Measurements from ENCODE around the gene SPA17. TPM values are rescaled to one million over a fixed set of nuclear protein-coding genes. Genes with fewer than 3 reads are reported as not detected.

The SPA17 gene
- total and polyA plus RNA-seq, 4 experiments from 2014 or later, result 0.55 to 0.81 (median 0.68) TPM

DNA sequence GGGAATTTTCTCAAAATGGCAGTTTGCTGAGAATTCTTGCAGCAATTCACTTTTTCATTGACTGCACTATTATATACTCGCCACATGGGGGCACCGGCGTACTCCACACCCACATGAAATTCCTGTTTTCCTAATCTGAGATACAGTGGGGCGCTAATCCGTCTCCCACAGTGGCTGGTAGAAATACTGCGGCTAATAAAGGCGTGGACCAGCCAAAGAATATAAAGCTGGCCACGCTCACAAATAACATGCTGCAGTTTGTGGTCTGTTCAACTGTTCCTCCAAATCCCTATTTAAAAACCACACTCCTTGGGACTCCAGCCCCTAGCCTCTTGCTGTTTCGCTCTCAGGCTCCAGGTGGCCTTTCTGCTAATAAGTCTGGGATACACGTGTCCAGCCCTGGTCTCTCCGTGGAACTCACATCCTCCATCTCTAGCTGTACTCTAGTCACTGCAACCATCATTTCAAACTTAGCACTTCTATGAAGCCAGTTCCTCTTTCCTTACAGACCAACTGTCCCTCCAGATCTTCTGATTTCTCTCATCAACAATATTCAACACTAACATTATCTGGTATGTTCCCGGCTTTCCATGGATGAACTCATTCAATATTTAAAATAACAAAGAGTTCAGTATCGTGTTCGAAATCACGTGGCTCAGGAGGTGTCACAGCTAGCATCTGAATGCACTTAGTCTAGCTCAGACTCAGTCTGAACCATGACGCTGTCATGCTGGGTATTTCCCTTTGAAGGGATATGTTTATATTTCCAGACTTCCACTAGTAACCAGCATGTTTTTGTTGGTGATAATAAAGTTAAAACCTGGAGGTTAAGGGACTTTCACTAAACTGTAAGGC, 29.1 kb upstream of the SPA17 start:
- no peak overlapping the region for H3K4me3 Mint-ChIP-seq
- Histone ChIP-seq H3K36me3 (ENCODE audit: insufficient read depth, low read length) (no peaks in the 10 kb centered on the region), H3K4me1 (ENCODE audit: insufficient read depth, low read length) (peaks cover 4% of the 10 kb centered on the region), H3K4me3 (ENCODE audit: low read length in 2 of 2) (no peak overlapping the region), H3K27me3 (ENCODE audit: insufficient read depth, low read length) (no peaks in the 10 kb centered on the region), H3K9me3 (ENCODE audit: control insufficient read depth in 1 of 2, low read length in 2 of 2) (no peaks in the 10 kb centered on the region), H3K27ac (ENCODE audit: low read depth, low read length) (no peak overlapping the region)
- H3K27ac Mint-ChIP-seq, result no peak overlapping the region
- DNase-seq, result peak in 4 of 5 donors; percentile 25 to 36 (median 31)
- peaks cover 1 to 6% of the 10 kb centered on the region in 2 donors for H3K36me3 Mint-ChIP-seq
- POLR2A ChIA-PET (ENCODE audit: partially characterized antibody), result no interaction called here
- no peaks in the 10 kb centered on the region for H3K9me3 Mint-ChIP-seq
- no peaks in the 10 kb centered on the region for H3K27me3 Mint-ChIP-seq
- CTCF ChIA-PET (ENCODE audit: partially characterized antibody), result interaction anchor here (0.6 to 4.5 kb wide), 22 partner anchors 10 to 910 kb away, joined by 3 to 31 read pairs (median 4); partner anchors contain the start of gene TBRG1
- intact Hi-C loops (cut with micrococcal nuclease), result loop anchor here (1.0 kb wide), 4 partner anchors 25 to 223 kb away; no protein-coding TSS in a partner anchor
- peaks cover 0 to 4% (median under 1%) of the 10 kb centered on the region in 4 donors for H3K4me1 Mint-ChIP-seq

DNA sequence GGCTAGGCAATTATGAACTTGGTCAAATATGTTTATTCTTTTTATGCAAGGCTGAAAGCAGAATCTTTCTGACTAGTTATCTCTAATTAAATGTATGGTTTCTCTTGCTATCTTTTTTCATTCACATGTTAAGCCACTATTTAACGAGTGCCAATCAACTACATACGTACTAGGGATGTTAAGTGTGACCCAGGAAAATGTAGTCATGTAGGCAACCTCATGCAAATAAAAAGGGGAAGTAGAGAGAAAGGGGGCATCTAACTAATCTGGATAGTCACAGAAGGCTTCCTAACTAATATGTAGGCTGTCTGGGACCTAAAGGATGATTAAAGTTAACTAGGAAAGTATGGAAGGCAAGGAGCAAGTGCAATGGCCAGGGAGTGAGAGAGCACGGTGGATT, 27.6 kb upstream of the SPA17 start:
- no peak overlapping the region for H3K4me3 Mint-ChIP-seq
- DNase-seq, result no peak
- Histone ChIP-seq H3K9me3 (ENCODE audit: control insufficient read depth in 1 of 2, low read length in 2 of 2) (no peaks in the 10 kb centered on the region), H3K4me3 (ENCODE audit: low read length in 2 of 2) (no peak overlapping the region), H3K4me1 (ENCODE audit: insufficient read depth, low read length) (peaks cover 4% of the 10 kb centered on the region), H3K27me3 (ENCODE audit: insufficient read depth, low read length) (no peaks in the 10 kb centered on the region), H3K27ac (ENCODE audit: low read depth, low read length) (no peak overlapping the region), H3K36me3 (ENCODE audit: insufficient read depth, low read length) (no peaks in the 10 kb centered on the region)
- ChIA-PET POLR2A (ENCODE audit: partially characterized antibody) (no interaction called here), CTCF (ENCODE audit: partially characterized antibody) (interaction anchor here (0.9 to 4.5 kb wide), 4 partner anchors 118 to 190 kb away, joined by 3 to 31 read pairs (median 6); no protein-coding TSS in a partner anchor)
- peak overlapping the region in 1 of 7 donors; percentile 68 for H3K27ac Mint-ChIP-seq
- intact Hi-C loops (cut with micrococcal nuclease), result no loop called here
- peaks cover 0 to 4% (median under 1%) of the 10 kb centered on the region in 4 donors for H3K4me1 Mint-ChIP-seq
- peaks cover 1 to 7% of the 10 kb centered on the region in 2 donors for H3K36me3 Mint-ChIP-seq
- H3K9me3 Mint-ChIP-seq, result no peaks in the 10 kb centered on the region
- H3K27me3 Mint-ChIP-seq, result no peaks in the 10 kb centered on the region

DNA sequence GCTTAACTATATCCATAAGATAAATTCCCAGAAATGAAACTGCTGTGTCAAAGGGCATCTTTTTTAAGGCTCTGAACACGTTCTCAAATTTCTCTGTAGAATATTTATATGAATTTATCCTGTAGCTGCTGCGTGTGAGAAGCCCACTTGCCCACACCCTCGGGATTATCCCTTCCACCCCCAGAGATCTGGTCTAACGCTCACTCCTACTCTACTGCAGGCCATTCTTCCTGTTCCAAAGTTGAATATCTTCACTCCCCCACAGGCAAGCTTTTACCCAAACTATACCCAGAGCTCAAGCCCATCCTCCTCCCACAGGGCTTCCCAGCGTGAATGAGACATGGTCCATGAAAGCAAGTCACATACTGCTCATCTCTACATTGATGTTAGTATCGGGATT, 25.1 kb upstream of the SPA17 start:
- no peaks in the 10 kb centered on the region for H3K36me3 ChIP-seq (ENCODE audit: insufficient read depth, low read length)
- H3K4me1 ChIP-seq (ENCODE audit: insufficient read depth, low read length), result peaks cover 4% of the 10 kb centered on the region
- peaks cover 0 to 4% (median under 1%) of the 10 kb centered on the region in 4 donors for H3K4me1 Mint-ChIP-seq
- H3K27me3 ChIP-seq (ENCODE audit: insufficient read depth, low read length), result no peaks in the 10 kb centered on the region
- H3K4me3 ChIP-seq (ENCODE audit: low read length in 2 of 2), result no peak overlapping the region
- no peak overlapping the region for H3K4me3 Mint-ChIP-seq
- no peaks in the 10 kb centered on the region for H3K9me3 Mint-ChIP-seq
- H3K27ac Mint-ChIP-seq, result peak overlapping the region in 1 of 7 donors; percentile 31
- no peaks in the 10 kb centered on the region for H3K27me3 Mint-ChIP-seq
- no peak for DNase-seq
- no peaks in the 10 kb centered on the region for H3K9me3 ChIP-seq (ENCODE audit: control insufficient read depth in 1 of 2, low read length in 2 of 2)
- H3K36me3 Mint-ChIP-seq, result peaks cover 6 to 23% of the 10 kb centered on the region in 2 donors
- intact Hi-C loops (cut with micrococcal nuclease), result no loop called here
- CTCF ChIA-PET (ENCODE audit: partially characterized antibody), result interaction anchor here (1.0 to 3.1 kb wide), 3 partner anchors 13 to 188 kb away, joined by 3 to 9 read pairs (median 7); no protein-coding TSS in a partner anchor
- POLR2A ChIA-PET (ENCODE audit: partially characterized antibody), result no interaction called here
- H3K27ac ChIP-seq (ENCODE audit: low read depth, low read length), result no peak overlapping the region

DNA sequence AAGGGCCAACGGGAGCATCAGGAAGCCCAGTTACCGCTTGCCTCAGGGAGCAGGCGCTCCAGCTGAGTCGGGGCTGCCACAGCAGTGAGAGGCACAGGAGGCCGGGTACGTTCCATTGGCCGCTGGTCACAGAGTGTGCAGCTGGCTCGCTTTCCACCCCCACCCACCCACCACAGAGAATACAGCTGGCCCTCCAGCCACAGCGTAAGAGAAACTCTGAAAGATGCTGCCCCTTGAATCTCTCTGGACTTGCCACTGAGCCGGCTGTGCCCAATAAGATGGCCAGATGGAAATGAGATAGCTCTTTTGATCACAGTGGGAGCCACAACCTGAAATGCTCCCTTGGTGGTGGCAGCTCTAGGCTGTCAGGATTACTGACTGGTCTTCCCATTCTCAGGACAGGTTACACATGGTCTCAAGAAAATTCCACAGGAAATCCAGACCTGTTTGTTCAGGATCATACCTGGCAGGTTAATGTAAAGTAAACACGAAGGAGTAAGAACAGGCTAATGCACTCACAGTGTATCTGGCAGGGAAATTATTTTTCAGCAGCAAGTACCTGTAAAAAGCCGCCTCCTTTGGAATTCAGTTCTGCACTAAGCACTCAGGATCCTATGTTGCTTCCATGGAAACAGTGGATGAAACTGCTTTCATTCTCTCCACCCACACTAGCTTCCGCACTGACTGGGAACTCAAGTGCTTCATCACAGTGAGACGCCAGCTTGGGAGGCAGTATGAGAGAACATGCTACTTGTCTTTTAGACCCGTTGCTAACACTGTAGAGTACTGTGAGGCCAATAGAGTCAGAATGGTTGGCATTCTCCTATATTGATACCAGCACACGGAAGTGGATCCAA, 16.7 kb upstream of the SPA17 start:
- Mint-ChIP-seq H3K4me3 (no peak overlapping the region), H3K27ac (no peak overlapping the region), H3K27me3 (no peaks in the 10 kb centered on the region), H3K9me3 (no peaks in the 10 kb centered on the region), H3K36me3 (peaks cover 9 to 26% of the 10 kb centered on the region in 2 donors), H3K4me1 (no peaks in the 10 kb centered on the region)
- DNase-seq, result no peak
- Histone ChIP-seq H3K4me1 (ENCODE audit: insufficient read depth, low read length) (no peaks in the 10 kb centered on the region), H3K27me3 (ENCODE audit: insufficient read depth, low read length) (no peaks in the 10 kb centered on the region), H3K36me3 (ENCODE audit: insufficient read depth, low read length) (no peaks in the 10 kb centered on the region), H3K27ac (ENCODE audit: low read depth, low read length) (no peak overlapping the region), H3K9me3 (ENCODE audit: control insufficient read depth in 1 of 2, low read length in 2 of 2) (no peaks in the 10 kb centered on the region), H3K4me3 (ENCODE audit: low read length in 2 of 2) (no peak overlapping the region)
- POLR2A ChIA-PET (ENCODE audit: partially characterized antibody), result no interaction called here
- CTCF ChIA-PET (ENCODE audit: partially characterized antibody), result no interaction called here
- intact Hi-C loops (cut with micrococcal nuclease), result no loop called here

DNA sequence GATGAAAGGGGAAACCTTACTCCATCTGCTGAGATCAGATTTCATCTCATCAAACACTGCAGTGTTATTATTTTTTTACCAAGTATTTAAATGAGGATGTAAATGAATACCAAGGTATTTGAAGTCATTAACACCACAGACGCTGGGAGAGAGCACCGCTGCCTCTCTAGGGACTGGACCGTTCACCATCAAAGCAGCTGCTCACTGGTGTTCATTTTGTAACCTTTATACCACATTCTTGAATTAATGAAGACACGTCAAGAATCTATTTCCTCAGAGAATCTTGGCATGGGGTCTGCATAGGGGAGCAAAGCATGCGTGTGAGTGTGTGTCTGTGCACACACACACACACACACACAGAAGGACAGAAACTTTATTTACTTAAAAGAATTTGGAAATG, 15.8 kb upstream of the SPA17 start:
- Mint-ChIP-seq H3K4me1 (no peaks in the 10 kb centered on the region), H3K27me3 (no peaks in the 10 kb centered on the region), H3K27ac (no peak overlapping the region), H3K36me3 (peaks cover 7 to 21% of the 10 kb centered on the region in 2 donors), H3K4me3 (no peak overlapping the region), H3K9me3 (no peaks in the 10 kb centered on the region)
- no peaks in the 10 kb centered on the region for H3K36me3 ChIP-seq (ENCODE audit: insufficient read depth, low read length)
- H3K27ac ChIP-seq (ENCODE audit: low read depth, low read length), result no peak overlapping the region
- no peak for DNase-seq
- ChIA-PET POLR2A (ENCODE audit: partially characterized antibody) (no interaction called here), CTCF (ENCODE audit: partially characterized antibody) (no interaction called here)
- H3K4me3 ChIP-seq (ENCODE audit: low read length in 2 of 2), result no peak overlapping the region
- no peaks in the 10 kb centered on the region for H3K4me1 ChIP-seq (ENCODE audit: insufficient read depth, low read length)
- no peaks in the 10 kb centered on the region for H3K9me3 ChIP-seq (ENCODE audit: control insufficient read depth in 1 of 2, low read length in 2 of 2)
- intact Hi-C loops (cut with micrococcal nuclease), result no loop called here
- no peaks in the 10 kb centered on the region for H3K27me3 ChIP-seq (ENCODE audit: insufficient read depth, low read length)

DNA sequence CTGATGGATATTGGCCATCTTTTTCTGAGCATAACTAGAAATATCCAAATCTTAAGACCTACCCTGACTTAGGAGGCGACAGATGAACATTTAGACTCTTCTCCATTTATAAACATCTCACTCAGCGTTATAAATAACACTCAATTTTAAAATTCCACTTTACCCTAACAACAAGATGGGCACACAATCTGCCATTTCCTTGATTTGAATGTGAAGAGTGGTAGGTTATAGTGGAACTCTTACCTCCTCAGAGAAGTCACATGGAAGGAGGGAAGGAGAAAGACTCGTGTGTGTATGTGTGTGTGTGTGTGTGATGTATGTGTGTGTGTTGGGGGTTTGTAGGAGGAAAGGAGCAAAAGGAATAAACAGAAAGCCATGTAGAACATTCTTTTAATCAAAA, 15.2 kb upstream of the SPA17 start:
- Mint-ChIP-seq H3K9me3 (no peaks in the 10 kb centered on the region), H3K4me3 (no peak overlapping the region), H3K36me3 (peaks cover 5 to 16% of the 10 kb centered on the region in 2 donors), H3K27me3 (no peaks in the 10 kb centered on the region), H3K4me1 (no peaks in the 10 kb centered on the region), H3K27ac (peak overlapping the region in 1 of 7 donors; percentile 2)
- Histone ChIP-seq H3K4me3 (ENCODE audit: low read length in 2 of 2) (no peak overlapping the region), H3K36me3 (ENCODE audit: insufficient read depth, low read length) (no peaks in the 10 kb centered on the region), H3K4me1 (ENCODE audit: insufficient read depth, low read length) (no peaks in the 10 kb centered on the region), H3K9me3 (ENCODE audit: control insufficient read depth in 1 of 2, low read length in 2 of 2) (no peaks in the 10 kb centered on the region), H3K27ac (ENCODE audit: low read depth, low read length) (no peak overlapping the region), H3K27me3 (ENCODE audit: insufficient read depth, low read length) (no peaks in the 10 kb centered on the region)
- ChIA-PET CTCF (ENCODE audit: partially characterized antibody) (interaction anchor here (1.0 to 1.1 kb wide), 3 partner anchors 11 to 208 kb away, joined by 3 to 4 read pairs (median 3); no protein-coding TSS in a partner anchor), POLR2A (ENCODE audit: partially characterized antibody) (no interaction called here)
- intact Hi-C loops (cut with micrococcal nuclease), result no loop called here
- DNase-seq, result no peak

DNA sequence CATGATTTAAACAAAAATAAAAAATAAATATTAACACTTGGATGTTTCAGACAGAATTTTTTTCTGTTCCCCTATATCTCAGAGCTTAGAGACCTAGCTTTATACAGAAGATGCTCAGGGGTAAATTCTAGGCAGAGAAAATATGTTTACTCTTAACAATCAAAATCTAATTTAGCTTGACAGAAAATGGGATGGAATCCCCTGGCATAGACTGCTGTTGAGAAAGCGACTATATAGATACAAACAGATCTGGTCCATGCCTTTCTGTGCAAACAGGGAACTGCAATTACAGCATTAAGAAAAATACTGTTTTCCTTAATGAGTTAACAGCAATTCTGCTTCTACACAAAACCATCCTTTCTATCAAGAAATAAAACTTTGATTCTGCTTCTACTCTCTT, 14.7 kb upstream of the SPA17 start:
- no peaks in the 10 kb centered on the region for H3K27me3 Mint-ChIP-seq
- Histone ChIP-seq H3K36me3 (ENCODE audit: insufficient read depth, low read length) (no peaks in the 10 kb centered on the region), H3K4me3 (ENCODE audit: low read length in 2 of 2) (no peak overlapping the region), H3K27ac (ENCODE audit: low read depth, low read length) (no peak overlapping the region), H3K4me1 (ENCODE audit: insufficient read depth, low read length) (no peaks in the 10 kb centered on the region), H3K27me3 (ENCODE audit: insufficient read depth, low read length) (no peaks in the 10 kb centered on the region), H3K9me3 (ENCODE audit: control insufficient read depth in 1 of 2, low read length in 2 of 2) (no peaks in the 10 kb centered on the region)
- no peaks in the 10 kb centered on the region for H3K4me1 Mint-ChIP-seq
- H3K36me3 Mint-ChIP-seq, result peaks cover 4 to 15% of the 10 kb centered on the region in 2 donors
- no peak for DNase-seq
- intact Hi-C loops (cut with micrococcal nuclease), result no loop called here
- ChIA-PET CTCF (ENCODE audit: partially characterized antibody) (interaction anchor here (1.0 to 1.1 kb wide), 3 partner anchors 10 to 208 kb away, joined by 3 to 4 read pairs (median 3); no protein-coding TSS in a partner anchor), POLR2A (ENCODE audit: partially characterized antibody) (no interaction called here)
- no peak overlapping the region for H3K27ac Mint-ChIP-seq
- no peak overlapping the region for H3K4me3 Mint-ChIP-seq
- H3K9me3 Mint-ChIP-seq, result no peaks in the 10 kb centered on the region

All from CD4-positive, alpha-beta memory T cell (primary cell).